Measurements from ENCODE around the gene SHOC2.

GRCh38 chr10:111030042-111030750, 110.8 kb downstream of the SHOC2 start:
- TF ChIP-seq CTCF (IDR thresholded peaks at IDR 0.05) (no peak), POLR2AphosphoS5 (IDR thresholded peaks at IDR 0.05) (no peak), POLR2A (IDR thresholded peaks at IDR 0.05) (no peak)
